Measurements from ENCODE around the gene CAMK1. TPM values are rescaled to one million over a fixed set of nuclear protein-coding genes. Genes with fewer than 3 reads are reported as not detected.

Gene CAMK1
- total and polyA plus RNA-seq, 12 donors = 6.2 to 27.1 (median 9.4) TPM

- H3K4me3 ChIP-seq = no peak overlapping the region
- TF ChIP-seq CTCF (IDR thresholded peaks at IDR 0.05) = no peak
- peaks cover 0 to 48% (median 5%) of the 10 kb centered on the region in 9 donors for H3K36me3 ChIP-seq
- ATAC-seq (no peak), DNase-seq (no peak)
- H3K27me3 ChIP-seq = no peaks in the 10 kb centered on the region
- WGBS, 2 donors = 86 to 95% methylated on average over 4 of the region's 4 CpGs
- intact Hi-C loops (cut with DNase I) = no loop called here
- no peaks in the 10 kb centered on the region for H3K9me3 ChIP-seq
- H3K27ac ChIP-seq = peak overlapping the region in 1 of 10 donors; percentile 88
- H3K4me1 ChIP-seq = peaks cover 10 to 46% (median 40%) of the 10 kb centered on the region in 9 donors
Observed at GRCh38 chr3:9765865-9766264, 3.9 kb downstream of the CAMK1 start.

- intact Hi-C loops (cut with DNase I) = no loop called here
- WGBS, 2 donors = 92 to 96% methylated on average over 8 of the region's 8 CpGs
- DNase-seq (no peak), ATAC-seq (no peak)
- Histone ChIP-seq H3K4me1 (peaks cover 0 to 16% (median 13%) of the 10 kb centered on the region in 9 donors), H3K9me3 (no peaks in the 10 kb centered on the region), H3K27ac (no peak overlapping the region), H3K4me3 (no peak overlapping the region), H3K36me3 (peaks cover 0 to 78% (median 13%) of the 10 kb centered on the region in 9 donors), H3K27me3 (no peaks in the 10 kb centered on the region)
- TF ChIP-seq CTCF (IDR thresholded peaks at IDR 0.05) = no peak
Observed at GRCh38 chr3:9762871-9763270, 6.9 kb downstream of the CAMK1 start.

- DNase-seq (no peak), ATAC-seq (no peak)
- 94 to 98% methylated on average over 5 of the region's 5 CpGs for WGBS, 2 donors
- no peak overlapping the region for H3K4me3 ChIP-seq
- intact Hi-C loops (cut with DNase I) = no loop called here
- no peaks in the 10 kb centered on the region for H3K27me3 ChIP-seq
- no peaks in the 10 kb centered on the region for H3K9me3 ChIP-seq
- peaks cover 0 to 7% (median 4%) of the 10 kb centered on the region in 9 donors for H3K4me1 ChIP-seq
- H3K27ac ChIP-seq = no peak overlapping the region
- H3K36me3 ChIP-seq = peaks cover 0 to 87% (median 23%) of the 10 kb centered on the region in 9 donors
- TF ChIP-seq CTCF (IDR thresholded peaks at IDR 0.05) = no peak
Observed at GRCh38 chr3:9761919-9762318, 7.8 kb downstream of the CAMK1 start.

- Histone ChIP-seq H3K27me3 (no peaks in the 10 kb centered on the region), H3K36me3 (peaks cover 0 to 94% (median 32%) of the 10 kb centered on the region in 9 donors), H3K9me3 (no peaks in the 10 kb centered on the region), H3K27ac (no peak overlapping the region), H3K4me1 (no peaks in the 10 kb centered on the region), H3K4me3 (no peak overlapping the region)
- no peak for DNase-seq
- WGBS, 2 donors = 97 to 98% methylated on average over 10 of the region's 10 CpGs
- no peak for TF ChIP-seq CTCF (IDR thresholded peaks at IDR 0.05)
- intact Hi-C loops (cut with DNase I) = no loop called here
- no peak for ATAC-seq
Observed at GRCh38 chr3:9760779-9761505, 8.8 kb downstream of the CAMK1 start.
